ENCODE data around the gene RASL11A.
"Not testable (repeated sequence)": the region's sequence is repeated elsewhere in the genome, so short reads cannot be mapped to it uniquely, and the experiment has no call there.

Gene RASL11A, protein sequence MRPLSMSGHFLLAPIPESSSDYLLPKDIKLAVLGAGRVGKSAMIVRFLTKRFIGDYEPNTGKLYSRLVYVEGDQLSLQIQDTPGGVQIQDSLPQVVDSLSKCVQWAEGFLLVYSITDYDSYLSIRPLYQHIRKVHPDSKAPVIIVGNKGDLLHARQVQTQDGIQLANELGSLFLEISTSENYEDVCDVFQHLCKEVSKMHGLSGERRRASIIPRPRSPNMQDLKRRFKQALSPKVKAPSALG

DNA sequence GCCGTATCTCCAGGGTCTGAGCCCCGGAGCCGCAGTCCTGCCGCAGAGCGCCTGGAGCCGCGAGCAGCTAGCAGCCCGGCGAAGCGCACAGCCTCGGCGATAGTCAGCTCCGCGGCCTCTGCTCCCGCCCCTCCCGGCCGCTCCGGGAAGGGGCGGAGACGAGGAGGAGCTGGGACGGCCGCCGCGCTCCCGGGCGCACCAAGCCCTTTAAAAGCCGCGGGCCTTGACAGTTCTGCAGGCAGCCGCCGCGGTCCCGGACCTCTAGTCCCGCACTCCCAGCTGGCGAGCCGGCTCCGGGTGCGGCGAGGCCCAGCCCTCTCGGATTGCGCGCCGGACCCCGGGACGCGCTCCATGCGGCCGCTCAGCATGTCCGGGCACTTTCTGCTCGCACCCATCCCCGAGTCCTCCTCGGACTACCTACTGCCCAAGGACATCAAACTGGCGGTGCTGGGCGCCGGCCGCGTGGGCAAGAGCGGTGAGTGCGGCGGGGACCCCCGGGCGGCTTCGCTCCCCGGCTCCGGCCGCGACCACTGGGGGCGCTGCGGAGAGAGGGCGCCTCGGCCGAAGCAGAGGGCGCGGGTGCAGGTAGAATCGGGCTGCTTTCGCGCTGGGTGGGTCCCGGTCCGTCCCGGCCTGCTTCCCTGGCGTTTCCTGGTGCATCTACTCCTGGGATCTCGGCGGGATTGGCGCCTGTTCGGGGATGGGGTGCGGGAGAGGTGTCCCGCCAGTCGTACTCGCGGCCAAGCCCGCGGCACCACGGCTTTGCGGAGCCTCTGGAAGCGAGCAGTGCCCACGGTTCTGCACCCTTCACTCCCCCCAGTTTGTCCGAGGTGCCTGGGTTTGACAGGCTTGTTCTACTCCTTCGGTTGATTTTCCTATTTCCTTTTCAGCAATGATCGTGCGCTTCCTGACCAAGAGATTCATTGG, at the start of gene RASL11A:
RASL11A (plus strand) TSS at position 237 of the 927 bp plus-strand sequence; CDS start at position 352, 115 bp downstream.
- H3K27ac ChIP-seq (ENCODE audit: low read depth in 2 of 2, low read length in 2 of 2), result peak within 1 kb of the TSS; percentile 85 to 90

DNA sequence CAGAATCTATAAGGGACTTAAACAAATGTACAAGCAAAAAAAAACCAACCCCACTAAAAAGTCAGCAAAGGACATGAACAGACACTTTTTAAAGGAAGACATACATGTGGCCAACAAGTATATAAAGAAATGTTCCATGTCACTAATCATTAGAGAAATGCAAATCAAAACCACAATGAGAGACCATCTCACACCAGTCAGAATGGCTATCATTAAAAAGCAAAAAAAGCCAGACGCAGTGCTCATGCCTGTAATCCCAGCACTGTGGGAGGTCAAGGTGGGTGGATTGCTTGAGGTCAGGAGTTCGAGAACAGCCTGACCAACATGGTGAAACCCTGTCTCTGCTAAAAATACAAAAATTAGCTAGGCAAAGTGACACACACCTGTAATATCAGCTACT, 48.5 kb upstream of the RASL11A start:
- H3K9ac ChIP-seq (ENCODE audit: low read depth in 1 of 2, low read length in 2 of 2); H3K4me1 ChIP-seq (ENCODE audit: control insufficient read depth in 2 of 2, insufficient read depth in 2 of 2, low read length in 2 of 2); H3K9me3 ChIP-seq (ENCODE audit: control insufficient read depth in 2 of 2, low read length in 2 of 2); H3K36me3 ChIP-seq (ENCODE audit: control insufficient read depth in 2 of 2, insufficient read depth in 2 of 2, low read length in 2 of 2); H3K4me3 ChIP-seq (ENCODE audit: low read length in 2 of 2); H3K27ac ChIP-seq (ENCODE audit: low read depth in 2 of 2, low read length in 2 of 2); H3K27me3 ChIP-seq (ENCODE audit: control insufficient read depth in 2 of 2, insufficient read depth in 2 of 2, low read length in 2 of 2): not testable (repeated sequence)

More for the DNA sequence above, at the start of gene RASL11A:
- Histone ChIP-seq H3K9ac (ENCODE audit: low read depth in 1 of 2, low read length in 2 of 2) (peak within 1 kb of the TSS; percentile 78 to 88), H3K27me3 (ENCODE audit: control insufficient read depth in 2 of 2, insufficient read depth in 2 of 2, low read length in 2 of 2) (no peaks in the 10 kb centered on the region), H3K9me3 (ENCODE audit: control insufficient read depth in 2 of 2, low read length in 2 of 2) (no peaks in the 10 kb centered on the region), H3K4me3 (ENCODE audit: low read length in 2 of 2) (peak within 1 kb of the TSS; percentile 87 to 94), H3K36me3 (ENCODE audit: control insufficient read depth in 2 of 2, insufficient read depth in 2 of 2, low read length in 2 of 2) (no peaks in the 10 kb centered on the region), H3K4me1 (ENCODE audit: control insufficient read depth in 2 of 2, insufficient read depth in 2 of 2, low read length in 2 of 2) (peaks cover 9 to 12% of the 10 kb centered on the region in 2 donors)

DNA sequence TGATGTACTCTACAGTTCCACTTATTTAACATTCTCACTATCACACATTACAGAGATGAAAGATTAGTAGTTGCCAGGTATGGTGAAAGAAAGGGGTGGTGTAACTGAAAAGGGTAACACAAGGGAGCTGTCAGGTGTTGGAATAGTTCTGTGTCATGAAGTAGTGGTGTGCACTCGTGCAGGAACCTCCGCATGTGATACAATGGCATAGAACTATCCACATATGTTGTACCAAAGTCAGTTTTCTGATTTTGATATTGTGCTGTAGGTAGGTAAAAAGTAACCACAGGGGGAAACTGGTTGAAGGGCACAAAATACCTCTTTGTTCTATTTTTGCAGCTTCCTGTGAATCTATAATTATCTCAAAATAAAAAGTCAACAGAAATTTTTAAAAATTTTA, 43.6 kb upstream of the RASL11A start:
- Histone ChIP-seq H3K9me3 (ENCODE audit: control insufficient read depth in 2 of 2, low read length in 2 of 2) (no peaks in the 10 kb centered on the region), H3K4me3 (ENCODE audit: low read length in 2 of 2) (no peak overlapping the region), H3K36me3 (ENCODE audit: control insufficient read depth in 2 of 2, insufficient read depth in 2 of 2, low read length in 2 of 2) (no peaks in the 10 kb centered on the region), H3K4me1 (ENCODE audit: control insufficient read depth in 2 of 2, insufficient read depth in 2 of 2, low read length in 2 of 2) (no peaks in the 10 kb centered on the region), H3K9ac (ENCODE audit: low read depth in 1 of 2, low read length in 2 of 2) (no peak overlapping the region), H3K27ac (ENCODE audit: low read depth in 2 of 2, low read length in 2 of 2) (no peak overlapping the region), H3K27me3 (ENCODE audit: control insufficient read depth in 2 of 2, insufficient read depth in 2 of 2, low read length in 2 of 2) (no peaks in the 10 kb centered on the region)

DNA sequence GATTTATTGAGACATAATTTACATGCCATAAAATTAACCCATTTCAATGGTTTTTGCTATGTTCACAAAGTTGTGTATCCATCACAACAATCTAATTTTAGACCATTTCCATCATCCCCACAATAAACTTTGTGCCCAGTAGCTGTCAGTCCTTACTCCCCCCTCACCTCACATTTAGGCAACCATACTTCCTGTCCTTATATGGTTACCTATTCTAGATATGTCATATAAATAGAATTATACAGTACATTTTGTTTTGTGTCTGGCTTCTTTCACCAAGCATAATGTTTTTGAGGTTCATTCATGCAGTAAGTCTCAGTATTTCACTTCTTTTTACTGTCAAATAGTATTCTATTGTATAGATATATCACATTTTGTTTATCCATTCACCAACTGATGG, 42.5 kb upstream of the RASL11A start:
- H3K27me3 ChIP-seq (ENCODE audit: control insufficient read depth in 2 of 2, insufficient read depth in 2 of 2, low read length in 2 of 2), result no peaks in the 10 kb centered on the region

DNA sequence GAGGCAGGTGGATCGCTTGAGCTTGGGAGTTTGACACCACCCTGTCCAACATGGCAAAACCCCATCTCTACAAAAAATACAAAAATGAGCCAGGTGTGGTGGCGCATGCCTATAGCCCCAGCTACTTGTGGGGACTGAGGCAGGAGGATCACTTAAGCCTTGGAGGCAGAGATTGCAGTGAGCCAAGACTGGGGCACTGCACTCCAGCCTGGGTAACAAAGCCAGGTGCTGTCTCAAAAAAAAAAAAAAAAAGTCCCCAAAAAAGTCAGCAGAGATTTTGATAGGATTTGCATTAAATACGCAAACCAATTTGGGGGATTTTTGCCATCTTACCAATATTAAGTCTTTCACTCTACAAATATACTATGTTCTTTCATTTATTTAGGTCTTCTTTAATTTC, 41.0 kb upstream of the RASL11A start:
- Histone ChIP-seq H3K9ac (ENCODE audit: low read depth in 1 of 2, low read length in 2 of 2) (no peak overlapping the region), H3K27ac (ENCODE audit: low read depth in 2 of 2, low read length in 2 of 2) (no peak overlapping the region), H3K4me3 (ENCODE audit: low read length in 2 of 2) (no peak overlapping the region), H3K4me1 (ENCODE audit: control insufficient read depth in 2 of 2, insufficient read depth in 2 of 2, low read length in 2 of 2) (no peaks in the 10 kb centered on the region), H3K36me3 (ENCODE audit: control insufficient read depth in 2 of 2, insufficient read depth in 2 of 2, low read length in 2 of 2) (no peaks in the 10 kb centered on the region), H3K27me3 (ENCODE audit: control insufficient read depth in 2 of 2, insufficient read depth in 2 of 2, low read length in 2 of 2) (no peaks in the 10 kb centered on the region), H3K9me3 (ENCODE audit: control insufficient read depth in 2 of 2, low read length in 2 of 2) (no peaks in the 10 kb centered on the region)

More for the DNA sequence above, 42.5 kb upstream of the RASL11A start:
- H3K27ac ChIP-seq (ENCODE audit: low read depth in 2 of 2, low read length in 2 of 2), result no peak overlapping the region
- no peaks in the 10 kb centered on the region for H3K4me1 ChIP-seq (ENCODE audit: control insufficient read depth in 2 of 2, insufficient read depth in 2 of 2, low read length in 2 of 2)
- no peaks in the 10 kb centered on the region for H3K9me3 ChIP-seq (ENCODE audit: control insufficient read depth in 2 of 2, low read length in 2 of 2)
- H3K9ac ChIP-seq (ENCODE audit: low read depth in 1 of 2, low read length in 2 of 2), result no peak overlapping the region
- no peaks in the 10 kb centered on the region for H3K36me3 ChIP-seq (ENCODE audit: control insufficient read depth in 2 of 2, insufficient read depth in 2 of 2, low read length in 2 of 2)
- H3K4me3 ChIP-seq (ENCODE audit: low read length in 2 of 2), result no peak overlapping the region

DNA sequence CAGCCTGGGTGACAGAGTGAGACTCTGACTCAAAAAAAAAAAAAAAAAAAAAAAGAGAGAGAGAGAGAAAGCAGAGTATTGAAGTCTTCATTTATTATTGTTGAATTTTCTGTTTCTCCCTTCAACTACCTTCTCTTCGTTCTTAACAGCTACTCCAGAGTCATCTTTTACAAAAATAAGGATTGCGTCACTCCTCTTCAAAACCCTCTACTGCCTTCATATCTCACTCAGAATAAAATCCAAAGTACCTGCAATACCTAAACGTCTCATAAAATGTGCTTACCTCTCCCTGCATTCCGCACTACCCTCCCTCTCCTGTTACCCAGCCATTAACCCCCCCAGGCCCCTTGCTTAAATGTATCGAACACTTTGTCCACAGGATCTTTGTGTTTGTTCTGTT, 36.7 kb upstream of the RASL11A start:
- H3K4me1 ChIP-seq (ENCODE audit: control insufficient read depth in 2 of 2, insufficient read depth in 2 of 2, low read length in 2 of 2), result no peaks in the 10 kb centered on the region
- H3K4me3 ChIP-seq (ENCODE audit: low read length in 2 of 2), result no peak overlapping the region
- H3K9me3 ChIP-seq (ENCODE audit: control insufficient read depth in 2 of 2, low read length in 2 of 2), result no peaks in the 10 kb centered on the region
- no peaks in the 10 kb centered on the region for H3K36me3 ChIP-seq (ENCODE audit: control insufficient read depth in 2 of 2, insufficient read depth in 2 of 2, low read length in 2 of 2)
- no peaks in the 10 kb centered on the region for H3K27me3 ChIP-seq (ENCODE audit: control insufficient read depth in 2 of 2, insufficient read depth in 2 of 2, low read length in 2 of 2)
- H3K27ac ChIP-seq (ENCODE audit: low read depth in 2 of 2, low read length in 2 of 2), result no peak overlapping the region
- H3K9ac ChIP-seq (ENCODE audit: low read depth in 1 of 2, low read length in 2 of 2), result no peak overlapping the region

DNA sequence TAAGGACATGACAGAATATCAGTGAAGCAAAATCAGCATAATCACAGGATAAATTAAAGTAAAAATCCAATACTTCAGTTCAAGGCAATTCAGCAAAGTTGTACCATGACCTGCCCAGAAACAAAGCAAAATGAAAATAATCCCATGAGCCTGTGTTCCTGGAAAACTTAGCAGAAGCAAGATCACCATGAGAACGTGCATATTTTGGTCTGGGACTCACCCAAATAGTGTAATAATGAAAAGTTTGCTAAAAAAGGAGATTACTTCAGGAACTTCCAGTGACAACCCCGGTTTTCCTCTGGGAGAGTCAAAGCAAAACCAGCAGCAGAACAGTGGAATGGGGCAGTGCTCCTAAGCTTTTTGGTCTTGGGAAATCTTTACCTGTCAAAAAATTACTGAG, 34.2 kb upstream of the RASL11A start:
- no peaks in the 10 kb centered on the region for H3K36me3 ChIP-seq (ENCODE audit: control insufficient read depth in 2 of 2, insufficient read depth in 2 of 2, low read length in 2 of 2)
- no peaks in the 10 kb centered on the region for H3K9me3 ChIP-seq (ENCODE audit: control insufficient read depth in 2 of 2, low read length in 2 of 2)
- no peak overlapping the region for H3K27ac ChIP-seq (ENCODE audit: low read depth in 2 of 2, low read length in 2 of 2)
- H3K9ac ChIP-seq (ENCODE audit: low read depth in 1 of 2, low read length in 2 of 2), result no peak overlapping the region
- H3K27me3 ChIP-seq (ENCODE audit: control insufficient read depth in 2 of 2, insufficient read depth in 2 of 2, low read length in 2 of 2), result no peaks in the 10 kb centered on the region
- H3K4me3 ChIP-seq (ENCODE audit: low read length in 2 of 2), result no peak overlapping the region
- no peaks in the 10 kb centered on the region for H3K4me1 ChIP-seq (ENCODE audit: control insufficient read depth in 2 of 2, insufficient read depth in 2 of 2, low read length in 2 of 2)

DNA sequence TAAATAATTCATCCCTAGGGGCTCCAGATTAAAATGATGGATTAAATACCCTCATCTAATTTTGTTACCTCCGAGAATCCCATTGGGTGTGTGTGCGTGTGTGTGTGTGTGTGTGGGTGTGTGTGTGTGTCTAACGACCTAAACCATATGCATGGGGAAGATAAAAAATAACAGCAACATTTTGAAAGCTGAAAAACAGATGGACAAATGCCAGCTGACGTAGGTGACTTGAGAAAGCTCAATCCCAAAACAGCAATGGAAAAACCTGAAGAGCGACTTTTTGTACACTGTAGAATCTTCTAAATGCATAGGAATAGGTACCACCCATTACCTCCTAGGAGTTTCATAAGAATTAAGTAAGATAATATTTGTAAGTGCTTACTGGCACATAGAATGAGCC, 27.9 kb upstream of the RASL11A start:
- no peaks in the 10 kb centered on the region for H3K36me3 ChIP-seq (ENCODE audit: control insufficient read depth in 2 of 2, insufficient read depth in 2 of 2, low read length in 2 of 2)
- no peaks in the 10 kb centered on the region for H3K27me3 ChIP-seq (ENCODE audit: control insufficient read depth in 2 of 2, insufficient read depth in 2 of 2, low read length in 2 of 2)
- H3K9ac ChIP-seq (ENCODE audit: low read depth in 1 of 2, low read length in 2 of 2), result no peak overlapping the region
- H3K4me3 ChIP-seq (ENCODE audit: low read length in 2 of 2), result no peak overlapping the region
- H3K9me3 ChIP-seq (ENCODE audit: control insufficient read depth in 2 of 2, low read length in 2 of 2), result no peaks in the 10 kb centered on the region
- H3K4me1 ChIP-seq (ENCODE audit: control insufficient read depth in 2 of 2, insufficient read depth in 2 of 2, low read length in 2 of 2), result no peaks in the 10 kb centered on the region
- H3K27ac ChIP-seq (ENCODE audit: low read depth in 2 of 2, low read length in 2 of 2), result no peak overlapping the region

DNA sequence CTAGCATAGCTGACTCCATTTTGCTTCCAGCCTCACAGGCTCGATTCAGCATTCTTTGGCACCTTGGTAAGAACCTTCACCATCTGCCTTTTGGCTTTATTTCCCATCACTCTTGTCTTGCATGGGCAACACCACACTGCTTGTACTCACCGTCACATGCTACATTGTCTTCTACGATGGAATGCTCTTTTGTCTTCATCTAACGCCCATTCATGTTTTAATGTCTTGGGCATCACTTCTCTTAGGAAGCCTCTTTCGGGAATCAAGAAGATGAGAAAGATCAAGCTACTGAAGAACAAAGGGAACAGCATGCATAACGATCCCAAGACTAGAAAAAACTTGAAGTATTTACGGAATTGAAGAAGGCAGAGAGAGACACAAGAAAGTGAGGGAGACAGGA, 25.0 kb upstream of the RASL11A start:
- H3K9ac ChIP-seq (ENCODE audit: low read depth in 1 of 2, low read length in 2 of 2), result no peak overlapping the region
- no peak overlapping the region for H3K4me3 ChIP-seq (ENCODE audit: low read length in 2 of 2)
- no peak overlapping the region for H3K27ac ChIP-seq (ENCODE audit: low read depth in 2 of 2, low read length in 2 of 2)
- no peaks in the 10 kb centered on the region for H3K36me3 ChIP-seq (ENCODE audit: control insufficient read depth in 2 of 2, insufficient read depth in 2 of 2, low read length in 2 of 2)
- H3K4me1 ChIP-seq (ENCODE audit: control insufficient read depth in 2 of 2, insufficient read depth in 2 of 2, low read length in 2 of 2), result peaks cover 3 to 4% of the 10 kb centered on the region in 2 donors
- H3K27me3 ChIP-seq (ENCODE audit: control insufficient read depth in 2 of 2, insufficient read depth in 2 of 2, low read length in 2 of 2), result no peaks in the 10 kb centered on the region
- no peaks in the 10 kb centered on the region for H3K9me3 ChIP-seq (ENCODE audit: control insufficient read depth in 2 of 2, low read length in 2 of 2)

DNA sequence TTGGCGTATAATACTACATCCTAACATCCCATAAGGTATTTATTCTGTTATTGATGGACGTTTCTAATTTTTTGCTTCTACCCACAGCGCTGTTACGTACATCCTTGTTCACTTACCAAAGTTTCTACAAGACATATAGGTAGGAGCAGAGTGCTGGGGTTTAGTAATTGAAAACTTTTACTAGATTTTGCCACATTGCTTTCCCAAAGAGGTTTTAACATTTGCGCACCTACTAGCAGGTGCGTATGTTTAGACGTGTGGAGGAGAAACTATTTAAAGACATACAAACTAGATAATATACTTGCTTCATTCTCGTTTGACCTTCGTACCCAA, 19.8 kb upstream of the RASL11A start:
- peaks cover 17 to 20% of the 10 kb centered on the region in 2 donors for H3K4me1 ChIP-seq (ENCODE audit: control insufficient read depth in 2 of 2, insufficient read depth in 2 of 2, low read length in 2 of 2)
- H3K4me3 ChIP-seq (ENCODE audit: low read length in 2 of 2), result peak overlapping the region; percentile 97 to 99
- H3K9ac ChIP-seq (ENCODE audit: low read depth in 1 of 2, low read length in 2 of 2), result peak overlapping the region; percentile 98
- no peaks in the 10 kb centered on the region for H3K9me3 ChIP-seq (ENCODE audit: control insufficient read depth in 2 of 2, low read length in 2 of 2)
- peaks cover 18 to 19% of the 10 kb centered on the region in 2 donors for H3K36me3 ChIP-seq (ENCODE audit: control insufficient read depth in 2 of 2, insufficient read depth in 2 of 2, low read length in 2 of 2)
- H3K27ac ChIP-seq (ENCODE audit: low read depth in 2 of 2, low read length in 2 of 2), result peak overlapping the region; percentile 96 to 99
- no peaks in the 10 kb centered on the region for H3K27me3 ChIP-seq (ENCODE audit: control insufficient read depth in 2 of 2, insufficient read depth in 2 of 2, low read length in 2 of 2)
